Mammary epithelial cell (primary cell): ENCODE measurements around the gene RASSF4.

Experiments used
- EZH2 ChIP-seq: IDR thresholded peaks from 2 replicates; pipeline ENCODE4 v1.6.1; 2012; ENCODE audit warnings: low read length, inconsistent platforms, borderline replicate concordance
- TF ChIP-seq, protein P1 (sequence below), 2 donors: IDR thresholded peaks in 1 of 2; conservative IDR thresholded peaks in 1 of 2; 2 replicates each; pipeline ENCODE4 v1.5.1; 2011 to 2012; ENCODE audit warnings: inconsistent platforms in 2 of 2, low read length in 2 of 2, mild to moderate bottlenecking in 2 of 2, control low read depth in 1 of 2, low read depth in 1 of 2; ENCODE audit not compliant: insufficient read depth in 1 of 2; ENCODE audit errors: extremely low read depth in 1 of 2

DNA sequence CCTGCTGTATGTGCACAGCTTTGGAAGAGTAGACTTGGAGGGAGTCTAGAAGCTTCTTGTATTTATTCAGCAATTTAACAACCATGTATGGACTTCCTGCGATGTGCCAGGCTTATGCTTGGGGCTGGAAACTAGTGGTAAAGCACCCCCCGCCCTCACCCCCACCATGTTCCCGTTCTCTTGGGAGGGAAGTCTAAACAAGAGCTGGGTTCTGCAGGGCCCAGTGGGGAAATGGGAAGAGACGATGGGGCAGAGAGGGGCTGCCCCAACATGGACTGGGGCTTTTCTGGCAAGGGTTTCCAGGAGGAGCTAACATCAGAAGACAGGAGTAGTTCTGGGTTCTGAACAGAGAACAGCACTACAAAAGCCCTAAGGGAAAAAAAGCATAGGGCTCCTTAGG is 8.0 kb downstream of the RASSF4 start:
- TF ChIP-seq, protein P1, sequence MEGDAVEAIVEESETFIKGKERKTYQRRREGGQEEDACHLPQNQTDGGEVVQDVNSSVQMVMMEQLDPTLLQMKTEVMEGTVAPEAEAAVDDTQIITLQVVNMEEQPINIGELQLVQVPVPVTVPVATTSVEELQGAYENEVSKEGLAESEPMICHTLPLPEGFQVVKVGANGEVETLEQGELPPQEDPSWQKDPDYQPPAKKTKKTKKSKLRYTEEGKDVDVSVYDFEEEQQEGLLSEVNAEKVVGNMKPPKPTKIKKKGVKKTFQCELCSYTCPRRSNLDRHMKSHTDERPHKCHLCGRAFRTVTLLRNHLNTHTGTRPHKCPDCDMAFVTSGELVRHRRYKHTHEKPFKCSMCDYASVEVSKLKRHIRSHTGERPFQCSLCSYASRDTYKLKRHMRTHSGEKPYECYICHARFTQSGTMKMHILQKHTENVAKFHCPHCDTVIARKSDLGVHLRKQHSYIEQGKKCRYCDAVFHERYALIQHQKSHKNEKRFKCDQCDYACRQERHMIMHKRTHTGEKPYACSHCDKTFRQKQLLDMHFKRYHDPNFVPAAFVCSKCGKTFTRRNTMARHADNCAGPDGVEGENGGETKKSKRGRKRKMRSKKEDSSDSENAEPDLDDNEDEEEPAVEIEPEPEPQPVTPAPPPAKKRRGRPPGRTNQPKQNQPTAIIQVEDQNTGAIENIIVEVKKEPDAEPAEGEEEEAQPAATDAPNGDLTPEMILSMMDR (conservative IDR thresholded peaks at IDR 0.05 in 1 of 2, IDR thresholded peaks at IDR 0.05 in 1 of 2; ENCODE audit: extremely low read depth in 1 of 2, insufficient read depth in 1 of 2, low read depth in 1 of 2, low read length in 2 of 2): no peak
- TF ChIP-seq EZH2: no peak
